HEK293T (cell line): ENCODE data around the gene S100Z.

ENCODE experiments used
- ELF4 ChIP-seq: fragments of 450-650 bp; IDR thresholded peaks from 2 replicates; pipeline ENCODE4 v1.6.1; 2017; ENCODE audit warnings: antibody characterized with exemption
- FOXA1 ChIP-seq: fragments of 450-650 bp; IDR thresholded peaks from 2 replicates; pipeline ENCODE4 v1.6.1; 2016; ENCODE audit warnings: mild to moderate bottlenecking
- L3MBTL2 ChIP-seq: fragments of 450-650 bp; conservative IDR thresholded peaks from 2 replicates; pipeline ENCODE4 v1.6.1; 2016; ENCODE audit warnings: mild to moderate bottlenecking
- SP1 ChIP-seq: fragments of 450-650 bp; IDR thresholded peaks from 2 replicates; pipeline ENCODE4 v1.6.1; 2017
- SUZ12 ChIP-seq: fragments of 450-650 bp; IDR thresholded peaks from 2 replicates; pipeline ENCODE4 v1.6.1; 2016; ENCODE audit warnings: mild to moderate bottlenecking

DNA sequence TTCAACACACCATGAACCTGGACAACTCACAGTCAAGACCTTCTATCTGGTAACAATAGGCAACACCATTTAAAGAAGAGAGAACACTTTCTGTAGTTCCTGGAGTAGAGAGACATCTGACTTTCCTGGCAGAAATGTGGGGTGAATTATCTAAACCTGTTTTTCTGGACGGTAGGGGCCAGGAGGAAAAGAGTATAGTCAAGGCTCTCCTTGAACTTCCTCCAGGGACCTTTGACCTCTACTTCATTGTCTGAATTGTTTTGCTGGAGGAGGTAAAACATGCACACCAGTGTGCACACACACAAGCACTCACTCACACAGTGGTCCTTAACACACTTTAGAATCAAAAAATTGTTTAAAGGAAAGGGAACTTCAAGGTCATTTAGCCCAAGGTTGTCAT lies 13.2 kb downstream of the S100Z start:
- TF ChIP-seq FOXA1, result no peak
- no peak for TF ChIP-seq L3MBTL2
- no peak for TF ChIP-seq SUZ12
- TF ChIP-seq ELF4, result no peak
- no peak for TF ChIP-seq SP1
